Ovary (tissue), 3 donors: ENCODE measurements around the gene HIKESHI.
"Not testable (repeated sequence)": the region's sequence is repeated elsewhere in the genome, so short reads cannot be mapped to it uniquely, and the experiment has no call there.

ENCODE experiments used
- EP300 ChIP-seq: sonication (generic); formaldehyde crosslinking; IDR thresholded peaks from one replicate; pipeline ENCODE4 v1.6.1; 2017; ENCODE audit warnings: antibody characterized with exemption
- POLR2A ChIP-seq: fragments of 450-650 bp; IDR thresholded peaks from one replicate; pipeline ENCODE4 v1.6.1; 2017; ENCODE audit warnings: antibody characterized with exemption, mild to moderate bottlenecking, moderate library complexity
- TF ChIP-seq, protein P1 (sequence below), 3 donors: fragments of 450-650 bp in 2 of 3; fragments of 200-600 bp in 1 of 3; IDR thresholded peaks; one replicate each; pipeline versions ENCODE4 v1.5.1 to v1.8.0; 2016 to 2022; ENCODE audit warnings: antibody characterized with exemption in 3 of 3, mild to moderate bottlenecking in 1 of 3
- donor health status: DM: no; HTN: no; CAD: no.

DNA sequence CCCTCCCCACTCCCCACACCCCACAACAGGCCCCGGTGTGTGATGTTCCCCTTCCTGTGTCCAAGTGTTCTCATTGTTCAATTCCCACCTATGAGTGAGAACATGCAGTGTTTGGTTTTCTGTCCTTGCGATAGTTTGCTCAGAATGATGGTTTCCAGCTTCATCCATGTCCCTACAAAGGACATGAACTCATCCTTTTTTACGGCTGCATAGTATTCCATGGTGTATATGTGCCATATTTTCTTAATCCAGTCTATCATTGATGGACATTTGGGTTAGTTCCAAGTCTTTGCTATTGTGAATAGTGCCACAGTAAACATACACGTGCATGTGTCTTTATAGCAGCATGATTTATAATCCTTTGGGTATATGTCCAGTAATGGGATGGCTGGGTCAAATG, 6.7 kb downstream of the HIKESHI start:
- TF ChIP-seq, protein P1, sequence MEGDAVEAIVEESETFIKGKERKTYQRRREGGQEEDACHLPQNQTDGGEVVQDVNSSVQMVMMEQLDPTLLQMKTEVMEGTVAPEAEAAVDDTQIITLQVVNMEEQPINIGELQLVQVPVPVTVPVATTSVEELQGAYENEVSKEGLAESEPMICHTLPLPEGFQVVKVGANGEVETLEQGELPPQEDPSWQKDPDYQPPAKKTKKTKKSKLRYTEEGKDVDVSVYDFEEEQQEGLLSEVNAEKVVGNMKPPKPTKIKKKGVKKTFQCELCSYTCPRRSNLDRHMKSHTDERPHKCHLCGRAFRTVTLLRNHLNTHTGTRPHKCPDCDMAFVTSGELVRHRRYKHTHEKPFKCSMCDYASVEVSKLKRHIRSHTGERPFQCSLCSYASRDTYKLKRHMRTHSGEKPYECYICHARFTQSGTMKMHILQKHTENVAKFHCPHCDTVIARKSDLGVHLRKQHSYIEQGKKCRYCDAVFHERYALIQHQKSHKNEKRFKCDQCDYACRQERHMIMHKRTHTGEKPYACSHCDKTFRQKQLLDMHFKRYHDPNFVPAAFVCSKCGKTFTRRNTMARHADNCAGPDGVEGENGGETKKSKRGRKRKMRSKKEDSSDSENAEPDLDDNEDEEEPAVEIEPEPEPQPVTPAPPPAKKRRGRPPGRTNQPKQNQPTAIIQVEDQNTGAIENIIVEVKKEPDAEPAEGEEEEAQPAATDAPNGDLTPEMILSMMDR (IDR thresholded peaks at IDR 0.05) = not testable (repeated sequence)
- TF ChIP-seq EP300, POLR2A: not testable (repeated sequence)
